HuH-7.5 (cell line): ENCODE results near the gene GAK.
"Not testable (repeated sequence)": the region's sequence is repeated elsewhere in the genome, so short reads cannot be mapped to it uniquely, and the experiment has no call there.

Source experiments
- DNase-seq: peaks from one replicate; pipeline ENCODE4 v3.0.0; 2011; ENCODE audit warnings: low spot score

The GAK gene

GRCh38 chr4:926538-926937 is 5.6 kb downstream of the GAK start:
- DNase-seq, result no peak

- DNase-seq, result no peak
Observed at GRCh38 chr4:925771-926500, 6.2 kb downstream of the GAK start.

GRCh38 chr4:925171-925570 is 6.9 kb downstream of the GAK start:
- DNase-seq, result no peak

GRCh38 chr4:924107-925096 is 7.7 kb downstream of the GAK start:
- no peak for DNase-seq

GRCh38 chr4:921830-922331 is 10.2 kb downstream of the GAK start:
- DNase-seq, result no peak

DNA sequence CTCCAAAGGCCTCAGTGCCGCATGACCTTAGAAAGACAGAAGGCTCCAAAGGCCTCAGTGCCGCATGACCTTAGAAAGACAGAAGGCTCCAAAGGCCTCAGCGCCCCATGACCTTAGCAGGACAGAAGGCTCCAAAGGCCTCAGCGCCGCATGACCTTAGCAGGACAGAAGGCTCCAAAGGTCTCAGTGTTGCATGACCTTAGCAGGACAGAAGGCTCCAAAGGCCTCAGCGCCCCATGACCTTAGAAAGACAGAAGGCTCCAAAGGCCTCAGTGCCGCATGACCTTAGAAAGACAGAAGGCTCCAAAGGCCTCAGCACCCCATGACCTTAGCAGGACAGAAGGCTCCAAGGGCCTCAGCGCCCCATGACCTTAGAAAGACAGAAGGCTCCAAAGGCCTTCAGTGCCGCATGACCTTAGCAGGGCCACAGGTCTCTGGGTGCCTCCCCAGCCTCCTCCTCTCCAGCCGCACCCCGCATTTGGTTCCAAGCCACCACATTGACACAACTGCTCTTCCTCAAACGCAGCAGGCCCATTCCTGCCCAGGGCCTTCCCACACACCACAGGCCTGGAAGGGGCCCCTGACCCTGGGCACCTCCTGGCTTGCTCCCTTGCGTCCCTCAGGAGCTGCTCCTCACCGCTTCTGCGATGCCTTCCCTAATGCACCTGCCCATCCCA is 13.0 kb downstream of the GAK start:
- DNase-seq, result not testable (repeated sequence)

- DNase-seq, result not testable (repeated sequence)
Observed at GRCh38 chr4:918591-918990, 13.5 kb downstream of the GAK start.

DNA sequence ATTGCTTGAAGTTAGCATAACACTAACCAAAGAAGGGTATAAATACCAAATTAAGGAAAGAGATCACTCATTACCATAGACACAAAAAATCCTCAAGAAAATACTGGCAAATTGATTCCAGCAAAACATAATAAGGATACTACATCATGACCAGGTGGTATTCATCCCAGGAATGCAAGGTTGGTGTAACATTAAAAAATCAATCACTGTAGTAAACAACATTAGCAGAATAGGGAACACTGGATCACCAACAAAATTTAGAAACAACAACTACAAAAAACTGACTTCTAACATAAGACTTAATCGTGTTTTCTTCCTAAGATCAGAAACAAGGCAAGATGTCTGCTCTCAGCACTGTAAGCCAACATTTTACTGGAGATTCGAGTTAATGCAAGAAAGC is 14.1 kb downstream of the GAK start:
- no peak for DNase-seq

DNA sequence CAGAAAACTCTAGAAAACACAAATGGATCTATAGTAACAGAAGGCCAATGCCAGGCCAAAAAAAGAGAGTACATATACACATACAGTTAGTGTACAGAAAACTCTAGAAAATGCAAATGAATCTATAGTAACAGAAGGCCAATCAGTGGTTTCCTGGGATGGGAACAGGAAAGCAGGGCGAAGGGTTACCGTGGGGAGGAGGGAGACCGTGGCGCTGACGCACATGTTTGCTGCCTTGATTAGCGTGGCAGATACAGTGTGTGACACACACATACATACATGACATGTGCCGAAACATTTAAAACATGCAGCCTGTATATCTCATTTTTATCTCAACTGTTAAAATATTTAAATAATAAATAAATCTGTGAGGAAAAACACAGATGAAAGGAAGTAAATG is 14.7 kb downstream of the GAK start:
- DNase-seq, result no peak

- DNase-seq, result no peak
Observed at GRCh38 chr4:915595-915994, 16.5 kb downstream of the GAK start.

- no peak for DNase-seq
Observed at GRCh38 chr4:915041-915474, 17.1 kb downstream of the GAK start.

- DNase-seq, result no peak
Observed at GRCh38 chr4:914531-914930, 17.6 kb downstream of the GAK start.

- no peak for DNase-seq
Observed at GRCh38 chr4:913280-913618, 18.9 kb downstream of the GAK start.

- no peak for DNase-seq
Observed at GRCh38 chr4:912548-913279, 19.4 kb downstream of the GAK start.

- no peak for DNase-seq
Observed at GRCh38 chr4:911871-912490, 20.1 kb downstream of the GAK start.

GRCh38 chr4:911221-911751 is 20.8 kb downstream of the GAK start:
- DNase-seq, result no peak

DNA sequence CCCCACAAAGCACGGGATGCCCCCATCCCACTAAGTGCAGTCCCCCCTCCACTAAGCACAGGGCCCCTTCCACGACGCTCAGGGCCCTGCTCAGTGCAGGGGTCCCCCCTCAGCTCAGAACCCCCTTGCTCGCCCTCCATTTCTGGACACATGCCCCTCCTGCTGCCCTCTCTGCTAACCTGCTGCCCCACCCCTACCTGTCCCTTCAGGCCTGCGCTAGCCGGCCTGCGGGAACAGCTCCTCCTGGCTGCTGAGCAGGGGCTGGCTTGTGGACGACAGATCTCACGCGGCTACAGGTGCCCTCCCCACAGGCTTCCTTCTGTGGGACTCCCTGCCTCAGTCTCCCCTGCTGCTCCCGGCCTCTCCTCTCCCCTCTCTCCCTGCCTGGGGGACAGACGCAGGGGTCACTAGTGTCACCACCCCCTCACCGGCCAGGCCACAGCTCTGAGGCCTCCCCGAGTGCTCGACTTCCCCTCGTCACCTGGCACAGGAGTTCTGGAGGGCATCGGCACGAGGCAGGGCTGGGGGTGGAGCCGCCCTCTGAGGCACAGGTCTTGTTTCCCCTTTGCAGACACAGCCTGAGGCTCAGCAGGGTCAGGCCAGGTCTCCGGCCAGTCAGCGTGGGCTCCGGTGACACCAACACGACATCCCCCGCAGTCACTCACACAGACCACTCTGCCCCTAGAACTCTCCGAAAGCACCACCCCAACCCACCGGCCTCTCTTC is 21.6 kb downstream of the GAK start:
- DNase-seq, result no peak

- DNase-seq, result no peak
Observed at GRCh38 chr4:909821-910220, 22.3 kb downstream of the GAK start.

- DNase-seq, result no peak
Observed at GRCh38 chr4:909131-909571, 23.0 kb downstream of the GAK start.

- DNase-seq, result no peak
Observed at GRCh38 chr4:907691-908425, 24.3 kb downstream of the GAK start.
